B cell (primary cell): Measurements from ENCODE around the gene ITSN1.

Experiments
- EZH2 ChIP-seq: IDR thresholded peaks from 2 replicates; pipeline ENCODE4 v1.6.1; 2012; ENCODE audit warnings: borderline replicate concordance, low read depth, mild to moderate bottlenecking, moderate library complexity, low read length; ENCODE audit not compliant: insufficient read depth, poor library complexity, severe bottlenecking
- TF ChIP-seq, protein P1 (sequence below): fragments of 200-600 bp; IDR thresholded peaks from one replicate; pipeline ENCODE4 v1.8.0; 2022; ENCODE audit warnings: antibody characterized with exemption, mild to moderate bottlenecking

DNA sequence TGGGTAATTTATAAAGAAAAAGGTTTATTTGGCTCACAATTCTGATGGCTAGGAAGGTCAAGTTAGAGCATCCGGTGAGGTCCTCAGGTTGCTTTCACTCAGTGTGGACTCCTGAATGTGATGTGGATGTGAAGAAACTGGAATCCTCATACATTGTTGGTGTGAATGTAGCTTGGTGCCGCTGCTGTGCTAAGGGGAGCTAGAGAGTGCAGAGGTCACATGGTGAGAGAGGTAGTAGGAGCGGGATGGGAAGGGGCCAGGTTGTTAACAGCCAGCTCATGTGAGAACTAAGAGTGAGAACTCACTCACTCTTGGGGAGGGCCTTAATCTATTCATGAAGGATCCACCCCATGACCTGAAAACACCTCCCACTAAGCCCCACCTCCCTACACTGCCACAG lies 21.8 kb downstream of the ITSN1 start:
- TF ChIP-seq, protein P1, sequence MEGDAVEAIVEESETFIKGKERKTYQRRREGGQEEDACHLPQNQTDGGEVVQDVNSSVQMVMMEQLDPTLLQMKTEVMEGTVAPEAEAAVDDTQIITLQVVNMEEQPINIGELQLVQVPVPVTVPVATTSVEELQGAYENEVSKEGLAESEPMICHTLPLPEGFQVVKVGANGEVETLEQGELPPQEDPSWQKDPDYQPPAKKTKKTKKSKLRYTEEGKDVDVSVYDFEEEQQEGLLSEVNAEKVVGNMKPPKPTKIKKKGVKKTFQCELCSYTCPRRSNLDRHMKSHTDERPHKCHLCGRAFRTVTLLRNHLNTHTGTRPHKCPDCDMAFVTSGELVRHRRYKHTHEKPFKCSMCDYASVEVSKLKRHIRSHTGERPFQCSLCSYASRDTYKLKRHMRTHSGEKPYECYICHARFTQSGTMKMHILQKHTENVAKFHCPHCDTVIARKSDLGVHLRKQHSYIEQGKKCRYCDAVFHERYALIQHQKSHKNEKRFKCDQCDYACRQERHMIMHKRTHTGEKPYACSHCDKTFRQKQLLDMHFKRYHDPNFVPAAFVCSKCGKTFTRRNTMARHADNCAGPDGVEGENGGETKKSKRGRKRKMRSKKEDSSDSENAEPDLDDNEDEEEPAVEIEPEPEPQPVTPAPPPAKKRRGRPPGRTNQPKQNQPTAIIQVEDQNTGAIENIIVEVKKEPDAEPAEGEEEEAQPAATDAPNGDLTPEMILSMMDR: no peak
- TF ChIP-seq EZH2: no peak
